GM19193 (cell line): Measurements from ENCODE around the gene TXNL4A.

Experiments
- POLR2A ChIP-seq: IDR thresholded peaks from 4 replicates; pipeline ENCODE4 v1.6.1; 2011; ENCODE audit not compliant: insufficient read depth, insufficient read length; ENCODE audit errors: extremely low read depth

TXNL4A gene

DNA sequence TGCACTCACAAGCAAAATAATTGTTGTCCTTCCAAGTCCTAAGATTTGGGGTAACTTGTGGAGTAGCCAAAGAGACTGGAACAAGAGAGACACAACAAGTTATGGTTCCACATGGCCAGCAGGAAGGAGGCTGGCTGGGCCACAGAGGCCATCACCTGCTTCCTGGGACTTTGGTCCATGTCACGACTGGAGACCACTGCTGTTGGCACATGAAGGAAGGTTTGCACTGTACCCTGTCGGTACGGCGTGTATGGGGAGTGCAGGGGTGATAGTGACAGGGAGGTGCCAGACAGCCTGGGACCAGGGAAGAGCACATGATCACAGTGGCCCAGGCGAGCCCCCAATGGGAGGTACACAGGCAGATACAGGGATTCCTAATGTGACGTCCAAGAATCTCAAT lies 52.4 kb downstream of the TXNL4A start:
- TF ChIP-seq POLR2A: no peak

DNA sequence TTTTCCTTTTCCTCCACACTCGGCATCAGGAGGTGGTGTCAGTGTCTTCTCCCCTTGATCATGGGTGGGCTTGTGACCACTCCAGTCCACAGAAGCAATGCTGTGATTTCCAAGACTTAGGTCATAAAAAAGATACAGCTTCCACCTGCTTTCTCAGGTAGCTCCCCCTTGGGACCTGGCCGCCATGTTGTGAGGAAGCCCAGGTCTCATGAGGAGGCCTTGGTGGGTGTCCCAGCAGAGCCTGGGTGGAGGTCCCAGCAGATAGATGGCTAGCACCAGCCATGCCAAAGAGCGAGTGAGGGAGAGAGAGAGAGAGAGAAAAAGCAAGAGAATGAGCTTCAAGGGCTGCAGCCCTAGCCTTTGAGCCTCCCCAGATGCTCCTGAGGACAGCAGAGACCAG lies 52.9 kb downstream of the TXNL4A start:
- no peak for TF ChIP-seq POLR2A

DNA sequence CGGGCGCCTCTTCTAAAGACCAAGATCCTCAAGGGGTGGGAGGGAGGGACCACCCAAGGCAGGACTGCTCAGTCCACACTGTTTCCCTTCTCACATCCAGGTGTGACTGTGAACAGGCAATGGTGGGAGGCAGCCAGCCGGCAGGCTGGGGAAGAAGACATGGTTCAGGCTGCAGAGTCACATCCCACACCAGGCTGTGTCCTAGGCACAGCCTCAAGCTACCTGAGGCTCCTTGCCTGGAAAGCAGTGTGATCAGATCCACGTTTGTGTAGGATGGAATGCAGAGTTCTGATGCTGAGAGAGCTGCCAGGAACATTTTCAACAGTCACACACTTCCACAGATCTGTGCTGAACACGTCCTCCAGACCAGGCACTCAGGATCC lies 53.3 kb downstream of the TXNL4A start:
- TF ChIP-seq POLR2A: no peak

DNA sequence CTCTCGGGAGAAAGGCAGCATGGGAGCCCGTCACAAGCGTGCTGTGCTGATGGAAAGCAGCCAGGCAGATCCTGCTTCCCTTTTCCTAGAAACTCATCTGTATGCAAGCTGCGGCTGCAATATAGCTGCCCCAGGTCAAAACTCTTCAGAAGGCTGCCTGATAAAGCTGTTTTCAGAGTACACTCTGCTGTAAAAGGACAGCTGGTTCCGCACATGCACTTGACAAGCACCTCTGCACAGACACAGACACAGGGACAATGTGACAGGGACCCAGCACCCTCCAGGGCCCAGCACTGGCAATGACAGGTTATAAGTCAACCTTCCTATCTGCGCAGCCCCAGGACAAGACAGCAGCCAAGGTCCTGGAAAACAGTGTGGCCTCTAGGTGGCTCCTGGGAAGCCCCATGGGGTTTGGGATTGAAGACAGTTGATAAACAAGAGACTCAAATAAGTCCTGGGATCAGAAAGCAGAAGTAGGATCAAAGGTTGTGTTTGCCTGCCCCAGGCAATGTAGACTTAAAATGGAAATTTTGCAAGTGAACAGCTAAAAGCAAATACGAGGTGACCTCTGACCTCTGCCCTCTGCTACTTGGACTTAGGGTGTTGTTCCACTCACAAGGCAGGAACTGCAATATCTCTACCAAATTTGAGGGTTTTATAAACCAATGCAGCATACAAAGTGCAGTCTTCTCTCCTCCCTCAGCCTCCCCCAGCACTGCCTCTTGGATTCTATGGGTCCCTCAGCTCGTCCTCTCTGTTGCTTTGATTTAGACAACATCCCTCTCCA lies 53.9 kb downstream of the TXNL4A start:
- TF ChIP-seq POLR2A: no peak

DNA sequence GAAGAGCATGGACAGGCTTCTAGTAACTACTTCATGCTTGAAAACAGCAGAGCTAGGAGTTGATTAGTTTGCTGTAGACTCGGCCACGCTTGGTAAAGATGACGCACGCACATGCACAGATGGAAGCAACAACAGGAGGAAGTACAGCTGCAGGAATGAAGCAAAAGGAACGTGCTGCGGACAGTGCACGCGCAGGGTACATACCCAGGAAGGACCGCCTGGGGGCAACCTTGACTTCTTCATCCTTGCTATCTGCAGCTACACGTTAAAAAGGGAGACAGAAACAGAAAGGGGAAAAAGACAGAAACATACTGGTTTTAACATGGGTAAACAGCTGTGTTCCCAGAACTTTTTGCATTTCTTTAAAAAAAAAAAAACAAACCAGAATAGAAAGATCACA lies 54.6 kb downstream of the TXNL4A start:
- no peak for TF ChIP-seq POLR2A

DNA sequence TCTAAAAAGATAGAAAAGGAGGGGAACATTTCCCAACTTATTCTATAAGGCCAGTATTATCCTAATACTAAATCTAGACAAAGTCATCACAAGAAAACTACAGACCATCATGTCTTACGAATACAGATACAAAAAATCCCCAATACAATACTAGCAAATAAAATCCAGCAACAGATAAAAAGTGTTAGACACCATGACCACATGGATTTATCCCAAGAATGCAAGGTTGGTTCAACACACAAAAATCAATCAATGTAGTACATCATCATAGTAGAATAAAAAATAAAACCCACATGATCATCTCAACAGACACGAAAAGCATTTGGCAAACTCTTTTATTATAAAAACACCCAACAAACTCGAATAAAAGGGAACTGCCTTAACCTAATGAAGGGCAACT lies 55.5 kb downstream of the TXNL4A start:
- no peak for TF ChIP-seq POLR2A

DNA sequence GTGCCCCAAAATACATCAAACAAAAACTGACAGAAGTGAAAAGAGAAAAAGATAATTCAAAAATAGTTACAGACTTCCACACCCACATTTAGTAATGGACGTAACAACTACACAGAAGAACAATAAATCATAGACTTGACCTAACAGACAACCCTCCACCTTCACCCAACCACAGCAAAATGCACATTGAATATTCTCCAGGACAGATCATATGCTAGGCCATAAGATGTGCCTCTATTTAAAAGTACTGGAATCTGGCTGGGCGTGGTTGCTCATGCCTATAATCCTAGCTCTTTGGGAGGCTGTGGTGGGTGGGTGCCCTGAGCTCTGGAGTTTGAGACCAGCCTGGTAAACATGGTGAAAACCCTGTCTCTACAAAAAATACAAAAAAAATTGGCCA lies 56.9 kb downstream of the TXNL4A start:
- TF ChIP-seq POLR2A: no peak

DNA sequence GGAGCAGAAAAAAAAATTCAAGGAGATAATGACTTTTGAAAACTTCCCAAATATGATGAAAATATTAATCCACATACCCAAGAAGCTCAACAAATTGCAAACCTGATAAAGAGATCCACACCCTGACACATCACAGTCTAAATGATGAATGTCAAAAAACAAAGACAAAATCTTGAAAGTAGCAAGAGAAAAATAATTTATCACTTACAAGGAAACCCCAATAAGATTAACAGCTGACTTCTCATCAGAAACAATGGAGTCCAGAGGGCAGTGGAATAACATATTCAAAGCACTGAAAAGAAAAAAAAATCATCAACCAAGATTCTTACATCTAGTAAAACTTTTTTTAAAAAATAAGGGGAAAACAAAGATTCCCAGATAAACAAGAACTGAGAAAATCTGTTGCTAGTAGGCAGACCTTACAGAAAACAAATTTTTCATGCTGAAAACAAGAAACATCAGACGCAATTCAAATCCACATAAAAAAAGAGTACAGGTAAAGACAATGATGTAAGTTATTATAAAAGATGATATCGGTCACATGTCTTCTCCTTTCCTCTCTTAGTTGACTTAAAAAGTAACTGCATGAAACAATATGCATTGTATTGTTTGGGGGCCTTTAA lies 58.2 kb downstream of the TXNL4A start:
- no peak for TF ChIP-seq POLR2A

DNA sequence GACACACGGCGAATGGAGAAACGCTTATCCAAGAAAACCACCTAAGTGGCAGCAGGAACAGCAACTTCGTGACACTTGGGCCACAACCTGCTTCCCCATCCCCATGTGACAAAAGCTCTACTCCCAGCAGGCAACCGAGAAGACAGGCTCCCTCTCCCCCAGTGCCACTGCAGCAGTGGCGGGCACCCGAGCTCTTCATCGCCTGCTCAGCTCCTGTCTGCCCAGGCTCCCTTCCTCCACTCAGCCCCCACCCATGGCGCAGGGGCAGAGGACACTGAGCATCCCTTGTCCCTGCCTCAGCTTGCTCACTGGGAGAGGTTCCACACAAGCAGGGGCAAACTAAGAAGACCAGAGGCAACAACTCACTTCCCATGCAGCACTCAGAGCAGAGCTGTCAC lies 59.8 kb downstream of the TXNL4A start:
- no peak for TF ChIP-seq POLR2A

DNA sequence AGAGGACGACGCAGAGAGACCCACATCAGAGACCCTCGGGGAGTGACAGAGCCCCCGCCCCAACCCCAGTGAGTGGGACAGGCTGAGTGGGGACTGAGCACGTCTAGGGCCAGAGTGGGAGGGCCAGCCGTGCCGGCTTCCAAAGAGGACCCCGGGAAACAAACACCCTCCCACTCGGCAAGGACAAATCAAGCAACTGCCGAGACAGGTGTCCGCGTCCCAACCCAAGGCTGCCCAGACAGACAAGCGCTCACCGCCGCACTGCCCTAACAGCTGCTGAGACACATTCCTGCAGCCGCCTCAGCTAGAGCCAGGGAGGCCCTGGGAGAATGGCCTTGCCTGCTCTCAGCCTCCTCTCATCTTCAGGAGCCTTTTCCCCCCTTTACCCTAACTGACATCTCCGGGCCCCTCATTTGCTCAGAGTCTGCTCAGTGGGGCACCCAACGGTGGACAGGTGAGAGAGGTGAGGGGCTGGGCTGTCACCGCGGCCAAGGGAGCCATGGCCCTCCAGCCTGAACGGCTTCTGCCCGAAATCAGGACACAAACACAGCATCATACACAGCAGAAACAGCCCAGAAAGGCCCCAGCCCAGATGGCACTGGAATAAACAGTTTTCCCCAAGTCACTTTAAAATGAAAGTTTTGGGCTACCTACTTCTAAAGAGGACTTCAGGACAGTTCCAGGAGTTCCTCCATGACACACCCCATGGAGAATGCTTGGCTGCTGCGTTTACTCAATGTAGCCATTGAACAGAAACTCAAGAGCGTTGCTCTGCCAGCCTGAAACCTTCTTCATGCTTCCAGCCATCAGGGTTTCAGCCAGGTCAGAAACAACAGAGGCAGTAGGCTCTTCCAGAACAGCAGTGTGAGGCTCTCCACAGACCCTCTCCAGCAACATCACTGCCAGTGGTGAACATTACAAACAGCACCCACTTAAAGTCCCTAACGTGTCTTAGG lies 60.5 kb downstream of the TXNL4A start:
- no peak for TF ChIP-seq POLR2A

DNA sequence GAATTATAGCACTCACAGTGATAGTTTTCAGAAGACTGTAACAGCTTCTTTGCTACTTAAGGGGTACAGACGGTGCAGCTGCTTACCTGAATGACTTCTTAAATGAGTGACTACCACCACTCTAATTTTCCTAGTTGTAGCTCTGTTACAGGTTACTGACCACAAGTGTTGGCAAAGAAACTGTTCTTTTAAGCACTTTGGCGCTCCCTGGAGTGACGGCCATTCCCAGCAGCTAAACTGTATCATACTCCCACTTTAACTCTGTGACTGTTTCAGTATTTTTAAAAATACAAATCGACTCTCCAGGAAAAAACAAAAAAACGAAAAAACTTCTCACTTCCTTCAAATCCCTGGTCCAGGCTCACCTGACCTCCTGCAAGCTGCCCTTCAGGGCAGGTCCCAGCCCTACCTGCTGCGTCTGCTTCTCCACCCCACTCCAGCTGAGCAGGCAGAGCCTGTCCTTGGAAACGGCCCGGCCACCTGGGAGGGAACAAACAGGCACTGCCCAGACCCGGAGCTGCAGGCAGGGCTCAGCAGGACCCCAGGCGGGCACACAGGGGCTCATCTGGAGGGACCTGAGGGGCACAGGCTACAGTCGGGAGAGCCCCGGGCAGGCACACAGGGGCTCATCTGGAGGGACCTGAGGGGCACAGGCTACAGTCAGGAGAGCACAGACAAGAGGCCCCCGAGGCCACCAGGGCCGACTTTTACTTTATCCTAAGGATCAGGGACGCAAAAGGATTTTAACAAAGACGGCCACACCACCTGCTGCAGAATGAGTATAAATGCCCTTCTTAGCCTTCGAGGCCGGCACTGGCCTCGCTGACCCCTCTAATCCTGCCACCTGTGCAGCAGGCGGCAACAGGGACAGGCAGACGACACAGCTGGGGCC lies 61.4 kb downstream of the TXNL4A start:
- TF ChIP-seq POLR2A: no peak

DNA sequence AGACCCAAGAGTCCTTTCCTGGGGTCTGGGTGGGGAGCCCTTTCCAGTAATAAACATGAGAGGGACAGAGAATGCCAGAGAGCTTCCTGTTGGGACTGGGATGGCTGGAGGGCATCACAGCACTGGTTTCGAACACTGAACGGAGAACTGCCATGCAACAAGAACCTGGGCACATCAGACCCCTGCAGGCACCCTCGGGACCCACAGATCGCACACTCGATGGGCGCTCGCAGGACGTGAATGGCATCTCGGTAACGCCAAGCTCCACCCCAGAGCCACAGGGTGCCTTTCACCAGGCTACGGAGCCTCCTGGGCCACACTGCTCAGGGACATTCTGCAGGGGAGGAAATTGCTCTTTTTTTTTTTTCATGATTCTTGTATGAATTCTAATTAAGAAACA lies 62.1 kb downstream of the TXNL4A start:
- no peak for TF ChIP-seq POLR2A

DNA sequence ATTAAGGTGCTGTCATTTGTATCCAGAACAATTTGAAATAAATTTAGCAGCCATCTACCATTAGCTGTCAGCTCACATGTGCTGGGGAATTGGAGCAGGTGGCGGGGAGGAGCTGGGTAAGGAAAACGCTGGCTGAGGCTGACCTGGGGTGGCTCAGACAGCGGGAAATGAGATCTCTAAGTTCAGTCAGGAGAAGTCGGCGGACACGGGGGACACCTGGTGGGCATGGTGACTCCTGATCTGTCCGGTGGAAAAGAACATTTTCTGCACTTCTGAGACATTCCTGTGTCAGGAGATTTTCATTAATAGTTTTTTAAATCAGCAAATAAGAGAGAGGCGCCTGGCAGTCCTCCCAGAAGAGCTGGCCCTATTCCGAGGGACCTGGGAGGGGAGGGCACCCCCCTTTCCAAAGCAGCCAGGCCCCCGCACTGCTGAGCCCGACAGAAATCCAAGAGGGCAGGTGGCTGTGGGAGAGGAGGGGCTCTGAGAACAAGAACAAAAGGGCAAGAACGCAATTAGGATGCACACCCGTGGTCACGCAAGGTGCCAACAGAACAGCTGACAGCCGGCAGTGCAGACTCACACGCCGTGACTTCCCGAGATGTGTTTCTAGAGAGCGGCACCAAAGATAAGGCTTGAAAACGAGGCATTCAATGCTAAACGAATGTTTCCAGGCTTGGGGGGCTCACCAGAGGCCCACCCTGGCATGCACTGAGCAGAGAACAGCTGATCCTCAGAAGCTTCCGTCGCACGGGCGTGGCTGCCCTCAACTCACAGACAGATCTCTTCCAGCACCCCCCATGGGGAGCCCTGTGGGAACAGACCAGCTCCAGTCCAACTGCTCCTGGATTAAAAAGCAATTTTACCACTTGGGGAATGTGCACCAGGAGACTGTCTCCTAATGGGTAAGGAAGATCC lies 63.3 kb downstream of the TXNL4A start:
- TF ChIP-seq POLR2A: no peak
